Measurements from ENCODE around the gene S100A16.

S100A16 gene

GRCh38 chr1:153639280-153639679 is 26.3 kb upstream of the S100A16 start:
- TF ChIP-seq, protein P1, sequence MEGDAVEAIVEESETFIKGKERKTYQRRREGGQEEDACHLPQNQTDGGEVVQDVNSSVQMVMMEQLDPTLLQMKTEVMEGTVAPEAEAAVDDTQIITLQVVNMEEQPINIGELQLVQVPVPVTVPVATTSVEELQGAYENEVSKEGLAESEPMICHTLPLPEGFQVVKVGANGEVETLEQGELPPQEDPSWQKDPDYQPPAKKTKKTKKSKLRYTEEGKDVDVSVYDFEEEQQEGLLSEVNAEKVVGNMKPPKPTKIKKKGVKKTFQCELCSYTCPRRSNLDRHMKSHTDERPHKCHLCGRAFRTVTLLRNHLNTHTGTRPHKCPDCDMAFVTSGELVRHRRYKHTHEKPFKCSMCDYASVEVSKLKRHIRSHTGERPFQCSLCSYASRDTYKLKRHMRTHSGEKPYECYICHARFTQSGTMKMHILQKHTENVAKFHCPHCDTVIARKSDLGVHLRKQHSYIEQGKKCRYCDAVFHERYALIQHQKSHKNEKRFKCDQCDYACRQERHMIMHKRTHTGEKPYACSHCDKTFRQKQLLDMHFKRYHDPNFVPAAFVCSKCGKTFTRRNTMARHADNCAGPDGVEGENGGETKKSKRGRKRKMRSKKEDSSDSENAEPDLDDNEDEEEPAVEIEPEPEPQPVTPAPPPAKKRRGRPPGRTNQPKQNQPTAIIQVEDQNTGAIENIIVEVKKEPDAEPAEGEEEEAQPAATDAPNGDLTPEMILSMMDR (IDR thresholded peaks at IDR 0.05; ENCODE audit: control insufficient read depth, extremely low read depth, insufficient read depth) = no peak
- no peak overlapping the region for H3K4me3 ChIP-seq (ENCODE audit: low read depth, low read length)
- no peak for DNase-seq (ENCODE audit: low read depth)

DNA sequence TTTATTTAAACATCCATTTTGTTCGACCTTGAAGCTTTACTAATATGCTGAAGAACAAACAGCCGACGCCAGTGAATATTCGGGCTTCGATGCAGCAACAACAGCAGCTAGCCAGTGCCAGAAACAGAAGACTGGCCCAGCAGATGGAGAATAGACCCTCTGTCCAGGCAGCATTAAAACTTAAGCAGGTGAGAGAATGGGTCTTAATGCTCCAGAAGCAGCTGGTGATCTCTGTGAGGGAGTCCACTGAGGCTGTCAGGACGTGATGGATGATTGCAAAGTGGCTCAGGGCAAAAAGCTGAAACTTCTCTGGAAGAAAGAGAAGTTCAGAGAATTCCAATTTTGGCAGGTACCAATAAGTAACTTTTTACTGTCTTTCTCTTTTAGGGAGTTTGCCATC is 25.3 kb upstream of the S100A16 start:
- no peak for DNase-seq (ENCODE audit: low read depth)
- TF ChIP-seq, protein P1 (IDR thresholded peaks at IDR 0.05; ENCODE audit: control insufficient read depth, extremely low read depth, insufficient read depth) = no peak
- no peak overlapping the region for H3K4me3 ChIP-seq (ENCODE audit: low read depth, low read length)

DNA sequence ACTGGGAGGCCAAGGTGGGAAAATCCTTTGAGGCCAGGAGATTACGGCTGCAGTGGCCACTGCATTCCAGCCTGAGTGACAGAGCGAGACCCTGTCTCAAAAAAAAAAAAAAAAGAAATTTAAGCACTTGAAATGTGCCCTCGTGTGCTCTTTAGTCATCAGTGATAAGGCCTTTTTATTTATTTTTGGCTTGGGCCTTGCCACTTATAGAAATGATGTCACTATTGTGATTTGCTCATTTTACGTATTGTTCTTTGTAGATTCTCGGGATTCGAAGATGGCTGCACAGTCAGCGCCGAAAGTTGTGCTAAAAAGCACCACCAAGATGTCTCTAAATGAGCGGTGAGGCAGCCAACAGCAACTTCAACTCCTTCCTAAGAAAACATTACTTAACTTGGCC is 23.4 kb upstream of the S100A16 start:
- H3K4me3 ChIP-seq (ENCODE audit: low read depth, low read length) = no peak overlapping the region
- TF ChIP-seq, protein P1 (IDR thresholded peaks at IDR 0.05; ENCODE audit: control insufficient read depth, extremely low read depth, insufficient read depth) = no peak
- DNase-seq (ENCODE audit: low read depth) = no peak

GRCh38 chr1:153635872-153636271 is 22.9 kb upstream of the S100A16 start:
- H3K4me3 ChIP-seq (ENCODE audit: low read depth, low read length) = no peak overlapping the region
- DNase-seq (ENCODE audit: low read depth) = no peak
- TF ChIP-seq, protein P1 (IDR thresholded peaks at IDR 0.05; ENCODE audit: control insufficient read depth, extremely low read depth, insufficient read depth) = no peak

DNA sequence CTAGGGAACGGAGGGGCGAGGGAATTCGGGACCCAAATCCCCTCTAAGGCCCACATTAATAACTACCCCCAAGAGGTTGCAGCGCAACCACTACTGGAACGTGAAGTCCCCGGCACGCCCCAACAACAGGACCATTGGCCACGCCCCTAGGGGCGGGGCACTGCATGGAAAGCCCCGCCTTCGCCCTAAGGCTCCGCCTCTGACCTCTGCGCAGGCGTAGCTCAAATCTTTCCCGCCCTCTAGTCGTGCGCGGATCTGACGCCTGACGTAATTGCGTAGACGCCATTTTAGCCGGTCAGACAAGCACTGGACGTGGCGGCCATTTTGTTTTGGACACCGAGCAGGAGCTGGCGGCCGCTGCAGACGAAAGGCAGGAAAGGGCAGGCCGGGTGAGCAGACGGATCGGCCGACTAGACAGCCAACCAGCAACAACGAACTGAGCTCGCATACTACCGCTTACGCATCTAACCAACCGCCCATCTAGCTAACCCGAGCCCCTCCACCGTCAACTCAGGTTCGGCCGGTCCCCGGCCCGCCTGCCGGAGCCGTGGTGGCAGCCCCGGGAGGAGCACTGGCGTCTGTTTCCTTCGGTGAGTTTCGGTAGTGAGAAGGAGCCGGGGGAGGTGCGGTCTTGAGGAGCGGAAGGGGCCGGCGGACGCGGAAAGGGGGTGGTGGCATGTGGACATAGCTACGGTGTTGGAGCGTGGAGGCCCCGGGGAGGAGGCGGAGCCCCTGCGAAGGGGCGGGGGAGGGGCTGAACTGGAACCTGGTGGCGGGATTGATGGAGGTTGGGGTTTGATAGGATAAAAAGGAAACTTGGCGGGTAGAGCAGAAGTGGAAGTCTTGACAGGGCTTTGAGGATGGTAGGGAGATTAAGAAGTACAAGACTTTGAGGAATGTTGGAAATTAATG is 21.1 kb upstream of the S100A16 start, which contains the start of gene CHTOP:
CHTOP (plus strand) TSS at position 313 of the 912 bp plus-strand sequence. CDS start 2,523 bp downstream, outside the sequence.
- peak within 1 kb of the TSS; percentile 97 for H3K4me3 ChIP-seq (ENCODE audit: low read depth, low read length)
- DNase-seq (ENCODE audit: low read depth) = peak; percentile 96

DNA sequence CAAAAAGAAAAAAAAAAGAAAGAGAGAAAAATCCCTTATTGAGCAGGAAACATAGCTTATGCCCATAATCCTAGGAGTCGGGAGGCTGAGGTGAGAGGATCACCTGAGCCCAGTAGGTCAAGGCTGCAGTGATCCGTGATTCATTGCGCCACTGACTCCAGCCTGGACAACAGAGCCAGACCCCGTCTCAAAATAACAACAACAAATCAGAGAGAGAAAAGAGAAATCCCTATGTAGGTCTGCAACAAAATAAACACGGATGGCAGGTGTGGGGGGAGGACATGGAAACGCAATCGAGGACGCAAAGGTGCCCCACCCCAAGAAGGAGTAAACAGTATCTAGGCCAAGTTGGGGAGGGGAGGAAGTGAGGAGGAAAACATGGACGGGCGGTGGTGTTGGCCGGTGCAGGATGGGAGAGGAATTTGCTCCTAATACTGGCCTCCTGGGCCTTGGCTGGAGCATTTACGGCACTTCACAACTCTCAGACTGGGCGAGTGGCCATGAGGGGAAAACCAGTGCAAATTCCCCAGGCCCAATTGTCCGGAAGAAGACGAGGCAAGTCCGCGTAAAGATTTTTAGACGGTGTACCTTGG is 20.3 kb upstream of the S100A16 start:
- TF ChIP-seq, protein P1 (IDR thresholded peaks at IDR 0.05; ENCODE audit: control insufficient read depth, extremely low read depth, insufficient read depth) = no peak
- peak overlapping the region; percentile 97 for H3K4me3 ChIP-seq (ENCODE audit: low read depth, low read length)
- no peak for DNase-seq (ENCODE audit: low read depth)

More for the DNA sequence above, 21.1 kb upstream of the S100A16 start, which contains the start of gene CHTOP:
- TF ChIP-seq, protein P1 (IDR thresholded peaks at IDR 0.05; ENCODE audit: control insufficient read depth, extremely low read depth, insufficient read depth) = no peak

Data from LNCaP clone FGC (cell line).